SIG-M5 (cell line): ENCODE results near the gene MKRN1.
"Not testable (repeated sequence)": the region's sequence is repeated elsewhere in the genome, so short reads cannot be mapped to it uniquely, and the experiment has no call there.

ENCODE experiments used
- DNase-seq: peaks from one replicate; lab custom pipeline; 2025; lab: John Stamatoyannopoulos, UW

The MKRN1 gene

GRCh38 chr7:140479062-140479738 is at the start of gene MKRN1:
Gene MKRN1, minus strand, starts transcription at chr7:140479505. Its CDS starts 161 bp downstream, at chr7:140479344.
- DNase-seq: peak; percentile 65

GRCh38 chr7:140526787-140527664 is 47.7 kb upstream of the MKRN1 start:
- DNase-seq: no peak

DNA sequence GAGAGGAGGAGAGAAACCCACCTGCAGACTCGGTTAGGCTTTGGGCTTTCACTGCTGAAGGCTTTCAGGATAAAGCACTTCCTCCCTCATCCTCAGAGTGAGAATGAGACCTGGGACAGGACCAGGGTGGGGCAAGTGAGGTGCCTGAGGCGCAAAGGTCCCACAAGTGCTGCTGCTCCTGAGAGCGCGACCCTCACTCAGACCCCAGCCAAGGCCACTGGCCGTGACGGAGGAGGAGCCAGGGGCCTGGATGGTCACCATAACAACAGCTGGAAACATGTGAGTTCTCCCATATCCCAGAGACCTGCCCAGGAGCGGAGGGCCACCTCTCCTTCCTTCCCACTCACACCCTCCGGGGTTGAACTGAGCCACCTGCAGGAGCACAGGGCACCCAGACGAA is 46.9 kb upstream of the MKRN1 start:
- no peak for DNase-seq

DNA sequence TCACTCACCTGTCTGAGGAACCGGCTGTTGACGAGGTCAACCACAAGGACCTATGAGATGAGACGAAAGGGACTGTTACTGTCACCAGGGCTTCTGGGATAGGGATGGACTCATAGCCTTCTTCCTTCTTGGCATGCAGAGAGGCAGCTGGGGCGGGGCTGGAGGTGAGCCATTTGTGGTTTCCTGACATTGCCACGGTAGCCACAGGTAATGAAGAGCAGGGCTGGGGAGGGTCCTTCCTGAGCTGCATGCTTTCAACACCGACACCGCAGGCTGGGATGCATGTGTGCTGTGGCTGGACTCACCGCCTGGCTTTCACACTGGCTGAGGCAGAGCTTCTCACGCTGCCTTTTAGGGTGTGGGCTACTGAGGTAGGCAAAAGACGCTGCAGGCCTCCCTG is 46.4 kb upstream of the MKRN1 start:
- DNase-seq: no peak

GRCh38 chr7:140521421-140521820 is 42.1 kb upstream of the MKRN1 start:
- DNase-seq: no peak

GRCh38 chr7:140519007-140519399 is 39.7 kb upstream of the MKRN1 start:
- DNase-seq: no peak

GRCh38 chr7:140518370-140519006 is 39.2 kb upstream of the MKRN1 start:
- DNase-seq: no peak

DNA sequence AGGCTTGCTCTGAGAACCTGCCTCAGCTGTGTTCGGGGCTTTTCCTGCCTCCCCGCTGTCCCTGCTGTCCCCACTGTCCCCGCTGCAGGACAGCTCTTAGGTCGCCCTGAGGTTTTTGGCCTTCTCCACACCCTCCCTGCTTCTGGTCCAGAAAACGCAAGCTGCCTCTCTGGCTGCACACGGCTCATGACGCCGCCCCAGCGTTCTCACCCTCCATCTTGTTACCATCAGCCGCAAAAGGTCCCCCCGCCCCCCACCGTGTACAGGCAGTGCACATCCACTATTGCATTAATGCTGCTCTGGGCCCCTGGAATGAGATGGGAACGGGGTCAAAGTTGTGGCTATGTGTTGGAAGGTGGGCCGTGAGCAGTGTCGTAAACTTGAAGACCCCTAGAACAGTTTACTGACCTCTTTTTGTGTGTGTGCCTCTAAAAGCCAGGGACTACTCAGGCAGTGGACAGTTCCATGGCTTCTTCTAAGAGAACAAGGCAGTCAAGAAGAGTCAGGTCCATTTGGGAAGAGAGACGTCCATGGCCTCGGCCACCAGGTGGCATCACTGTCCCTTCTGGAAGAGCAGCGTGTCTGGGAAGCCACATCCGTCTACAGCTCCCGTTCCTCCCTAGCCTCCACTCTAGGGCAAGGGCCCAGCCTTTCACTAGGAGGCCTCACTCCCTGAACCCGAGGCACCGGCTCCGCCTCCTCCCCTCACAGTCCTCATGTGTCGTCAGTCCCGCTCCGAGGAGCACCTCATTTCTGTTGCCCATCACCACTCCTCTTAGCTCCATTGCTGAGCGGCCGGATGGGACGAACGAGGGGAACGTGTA is 38.5 kb upstream of the MKRN1 start:
- DNase-seq: peak; percentile 9

GRCh38 chr7:140512317-140513000 is 33.2 kb upstream of the MKRN1 start:
- no peak for DNase-seq

DNA sequence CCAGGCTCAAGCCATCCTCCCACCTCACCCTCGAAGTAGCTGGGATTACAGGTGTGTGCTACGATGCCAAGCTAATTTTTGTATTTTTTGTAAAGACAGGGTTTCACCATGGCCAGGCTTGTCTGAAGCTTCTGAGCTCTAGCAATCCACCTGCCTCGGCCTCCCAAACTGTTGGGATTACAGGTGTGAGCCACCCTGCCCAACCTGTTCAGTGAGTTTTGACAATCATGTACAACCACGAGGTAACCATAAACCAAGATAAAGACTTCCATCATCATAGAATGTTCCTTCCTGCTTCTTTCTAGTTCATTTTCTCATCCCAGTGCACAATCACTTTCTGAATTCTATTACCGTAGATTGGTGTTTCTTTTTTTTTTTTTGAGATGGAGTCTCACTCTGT is 30.5 kb upstream of the MKRN1 start:
- no peak for DNase-seq

- not testable (repeated sequence) for DNase-seq
These were observed 28.3 kb upstream of the MKRN1 start for GRCh38 chr7:140507556-140507955.

GRCh38 chr7:140506788-140507464 is 27.6 kb upstream of the MKRN1 start:
- no peak for DNase-seq

- no peak for DNase-seq
These were observed 22.7 kb upstream of the MKRN1 start for GRCh38 chr7:140501966-140502365.

GRCh38 chr7:140497807-140498206 is 18.5 kb upstream of the MKRN1 start:
- DNase-seq: not testable (repeated sequence)

DNA sequence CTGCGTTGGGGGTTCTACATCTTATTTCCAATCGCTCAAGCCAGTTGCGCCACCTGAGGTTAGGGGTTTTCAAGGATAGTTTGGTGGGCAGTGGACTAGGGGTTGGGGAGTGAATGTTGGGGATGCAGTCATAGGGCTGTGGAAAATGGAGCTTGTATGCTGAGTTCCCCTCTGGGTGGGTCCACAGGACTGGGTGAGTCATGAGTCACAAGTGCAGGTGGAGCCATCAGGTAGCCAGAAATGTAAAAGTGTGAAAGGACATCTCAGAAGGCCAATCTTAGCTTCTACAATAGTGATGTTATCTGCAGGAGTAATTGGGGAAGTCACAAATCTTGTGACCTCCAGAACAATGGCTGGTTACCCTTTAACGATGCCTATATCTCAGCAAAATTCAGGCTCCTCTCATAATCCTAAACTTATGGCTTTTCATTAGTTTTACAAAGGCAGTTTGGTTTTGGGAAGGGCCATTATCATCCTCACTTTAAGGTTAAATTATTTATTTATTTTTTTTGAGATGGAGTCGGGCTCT is 18.0 kb upstream of the MKRN1 start:
- no peak for DNase-seq

GRCh38 chr7:140495514-140496097 is 16.3 kb upstream of the MKRN1 start:
- DNase-seq: no peak

DNA sequence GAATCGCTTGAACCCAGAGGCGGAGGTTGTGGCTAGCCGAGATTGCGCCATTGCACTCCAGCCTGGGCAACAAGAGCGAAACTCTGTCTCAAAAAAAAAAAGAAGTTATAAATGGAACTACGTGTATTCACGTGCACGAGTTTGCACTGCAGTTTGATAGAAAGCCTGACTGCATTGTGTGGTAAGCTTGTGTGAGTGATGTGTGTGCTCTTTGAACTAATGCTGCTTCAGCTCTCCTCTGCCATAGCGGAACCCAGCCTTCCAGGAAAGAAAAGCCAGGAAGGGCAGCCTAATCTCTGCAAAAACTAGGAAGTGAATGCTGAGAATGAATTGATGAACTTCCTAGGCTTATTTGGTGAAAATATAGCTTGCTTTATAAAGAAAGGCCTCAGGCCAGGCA is 15.6 kb upstream of the MKRN1 start:
- no peak for DNase-seq

- no peak for DNase-seq
These were observed 9.7 kb upstream of the MKRN1 start for GRCh38 chr7:140489026-140489359.

- DNase-seq: no peak
These were observed 6.4 kb upstream of the MKRN1 start for GRCh38 chr7:140485500-140486265.
